OCI-LY3 (cell line): ENCODE measurements around the gene BAIAP2.

Source experiments
- EZH2phosphoT487 ChIP-seq: fragments of 200-600 bp; shearing (Covaris generic); IDR thresholded peaks from 2 replicates; pipeline ENCODE4 v1.6.1; 2018; ENCODE audit warnings: antibody characterized with exemption, mixed run types, low read depth
- TF ChIP-seq, protein P1 (sequence below): fragments of 200-600, 300-600 bp; sonication (generic); IDR thresholded peaks from 2 replicates; pipeline ENCODE4 v1.5.1; 2014; ENCODE audit warnings: antibody characterized with exemption, low read length, low read depth

DNA sequence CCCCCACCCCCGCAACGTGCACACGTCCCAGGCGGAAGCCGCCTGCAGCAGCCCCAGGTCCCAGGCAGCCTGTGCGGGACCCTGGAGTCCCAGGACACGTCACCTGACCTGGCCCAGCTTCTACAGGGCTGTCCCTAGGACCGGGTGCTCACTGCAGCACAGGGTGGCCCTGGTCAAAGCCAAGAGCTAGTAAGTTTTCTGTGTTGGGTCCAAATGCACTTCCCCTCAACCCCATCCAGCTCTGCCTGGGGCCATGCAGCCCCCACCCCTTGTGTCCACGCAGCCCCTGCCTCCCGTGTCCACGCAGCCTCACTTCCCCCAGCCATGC, 108.2 kb downstream of the BAIAP2 start:
- TF ChIP-seq, protein P1, sequence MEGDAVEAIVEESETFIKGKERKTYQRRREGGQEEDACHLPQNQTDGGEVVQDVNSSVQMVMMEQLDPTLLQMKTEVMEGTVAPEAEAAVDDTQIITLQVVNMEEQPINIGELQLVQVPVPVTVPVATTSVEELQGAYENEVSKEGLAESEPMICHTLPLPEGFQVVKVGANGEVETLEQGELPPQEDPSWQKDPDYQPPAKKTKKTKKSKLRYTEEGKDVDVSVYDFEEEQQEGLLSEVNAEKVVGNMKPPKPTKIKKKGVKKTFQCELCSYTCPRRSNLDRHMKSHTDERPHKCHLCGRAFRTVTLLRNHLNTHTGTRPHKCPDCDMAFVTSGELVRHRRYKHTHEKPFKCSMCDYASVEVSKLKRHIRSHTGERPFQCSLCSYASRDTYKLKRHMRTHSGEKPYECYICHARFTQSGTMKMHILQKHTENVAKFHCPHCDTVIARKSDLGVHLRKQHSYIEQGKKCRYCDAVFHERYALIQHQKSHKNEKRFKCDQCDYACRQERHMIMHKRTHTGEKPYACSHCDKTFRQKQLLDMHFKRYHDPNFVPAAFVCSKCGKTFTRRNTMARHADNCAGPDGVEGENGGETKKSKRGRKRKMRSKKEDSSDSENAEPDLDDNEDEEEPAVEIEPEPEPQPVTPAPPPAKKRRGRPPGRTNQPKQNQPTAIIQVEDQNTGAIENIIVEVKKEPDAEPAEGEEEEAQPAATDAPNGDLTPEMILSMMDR: no peak
- TF ChIP-seq EZH2phosphoT487: no peak
